ENCODE measurements around the gene MRPL48. TPM values are rescaled to one million over a fixed set of nuclear protein-coding genes. Genes with fewer than 3 reads are reported as not detected.

The MRPL48 gene
- polyA plus RNA-seq, 10 donors = 31.1 to 46.1 (median 41.4) TPM

DNA sequence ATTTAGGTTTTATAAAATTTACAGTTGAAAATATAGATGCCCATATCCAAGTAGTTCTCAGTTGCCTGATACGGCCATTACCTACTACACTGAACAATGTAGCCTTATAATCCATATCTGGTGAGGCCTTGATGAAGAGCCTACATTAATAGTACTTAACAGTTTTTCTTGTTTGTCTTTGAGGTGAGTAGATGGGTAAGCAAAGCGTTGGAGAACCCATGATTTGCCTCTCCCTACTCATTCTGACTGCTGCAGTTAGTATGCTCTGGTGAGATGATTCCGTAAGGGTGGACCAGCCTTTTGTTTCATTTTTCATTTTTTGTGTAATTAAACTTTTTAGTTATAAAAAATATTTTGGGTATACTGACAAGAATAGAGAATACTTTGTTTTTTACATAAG is 100.6 kb downstream of the MRPL48 start:
- DNase-seq = no peak

DNA sequence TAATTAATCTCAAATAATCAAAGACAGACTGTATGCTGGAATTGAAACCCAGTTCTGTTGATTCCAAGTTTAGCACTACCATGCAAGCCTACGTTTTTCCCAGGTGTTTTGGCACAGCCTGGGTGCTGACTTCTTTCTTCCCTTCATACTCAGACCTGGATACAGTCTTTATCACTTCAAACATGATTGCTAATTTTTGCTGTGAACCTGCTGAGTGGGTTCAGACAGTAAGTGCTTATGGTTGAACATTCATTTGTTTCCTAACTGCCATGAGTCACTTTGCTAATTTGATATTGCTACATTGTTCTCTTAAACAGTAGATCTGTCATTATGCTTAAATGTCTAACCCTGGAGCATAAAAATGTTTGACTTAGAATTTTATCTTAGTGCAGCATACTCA is 101.3 kb downstream of the MRPL48 start:
- DNase-seq = no peak

- no peak for DNase-seq
Observed at GRCh38 chr11:73889536-73889935, 101.9 kb downstream of the MRPL48 start.

GRCh38 chr11:73893041-73893440 is 105.4 kb downstream of the MRPL48 start:
- no peak for DNase-seq

GRCh38 chr11:73894725-73895335 is 107.2 kb downstream of the MRPL48 start:
- DNase-seq = no peak

GRCh38 chr11:73902303-73902702 is 114.6 kb downstream of the MRPL48 start:
- DNase-seq = no peak

- no peak for DNase-seq
Observed at GRCh38 chr11:73907191-73907590, 119.5 kb downstream of the MRPL48 start.

GRCh38 chr11:73912026-73912425 is 124.4 kb downstream of the MRPL48 start:
- DNase-seq = no peak

- DNase-seq = no peak
Observed at GRCh38 chr11:73913472-73913871, 125.8 kb downstream of the MRPL48 start.

GRCh38 chr11:73914284-73914683 is 126.6 kb downstream of the MRPL48 start:
- DNase-seq = no peak

Other genes with a start within 250 kb of the MRPL48 start
- 10 to 100 TPM; 23.6 to 30.4 (median 27.0) TPM for gene FAM168A, start 189.8 kb upstream of the MRPL48 start, polyA plus RNA-seq (ENCODE audit: insufficient read length in 10 of 10)
- gene PLEKHB1, start 141.3 kb upstream of the MRPL48 start, polyA plus RNA-seq (ENCODE audit: insufficient read length in 10 of 10) = 1 to 10 TPM in 9 of 10 donors, under 1 TPM in 1; 0.74 to 3.9 (median 1.2) TPM
- gene RAB6A, start 26.8 kb upstream of the MRPL48 start, polyA plus RNA-seq (ENCODE audit: insufficient read length in 10 of 10) = 100 to 1,000 TPM in 4 of 10 donors, 10 to 100 TPM in 6; 90.4 to 120 (median 96.9) TPM
- 10 to 100 TPM; 66.5 to 79.2 (median 71.1) TPM for gene COA4, start 89.0 kb downstream of the MRPL48 start, polyA plus RNA-seq (ENCODE audit: insufficient read length in 10 of 10)
- gene PAAF1, start 89.1 kb downstream of the MRPL48 start, polyA plus RNA-seq (ENCODE audit: insufficient read length in 10 of 10) = 10 to 100 TPM; 20.8 to 51.7 (median 35.4) TPM
- gene DNAJB13, start 163.2 kb downstream of the MRPL48 start, polyA plus RNA-seq (ENCODE audit: insufficient read length in 10 of 10) = under 1 TPM in 9 of 10 donors, not detected in 1; 0.15 to 0.95 (median 0.29) TPM
- gene UCP2, start 195.0 kb downstream of the MRPL48 start, polyA plus RNA-seq (ENCODE audit: insufficient read length in 10 of 10) = 100 to 1,000 TPM; 117 to 201 (median 142) TPM
- gene UCP3, start 221.2 kb downstream of the MRPL48 start, polyA plus RNA-seq (ENCODE audit: insufficient read length in 10 of 10) = 1 to 10 TPM; 1.5 to 6.8 (median 2.6) TPM